Myocyte (in vitro differentiated cells): ENCODE measurements around the gene CCDC93. TPM values are rescaled to one million over a fixed set of nuclear protein-coding genes. Genes with fewer than 3 reads are reported as not detected.

Experiments
- DNase-seq: peaks from one replicate; pipeline ENCODE4 v3.0.0-alpha.2; 2012; ENCODE audit warnings: low read depth
- total RNA-seq: library from RNA; depleted of rRNA; stranded (reverse); fragments of >200 nt; gene quantifications from 2 replicates; pipeline ENCODE4 v1.2.3, GENCODE V29; 2014

The CCDC93 gene
- total RNA-seq, 1 donor from 2014 or later, result 17.4 TPM

GRCh38 chr2:117989854-117990438 lies 23.9 kb downstream of the CCDC93 start:
- no peak for DNase-seq

DNA sequence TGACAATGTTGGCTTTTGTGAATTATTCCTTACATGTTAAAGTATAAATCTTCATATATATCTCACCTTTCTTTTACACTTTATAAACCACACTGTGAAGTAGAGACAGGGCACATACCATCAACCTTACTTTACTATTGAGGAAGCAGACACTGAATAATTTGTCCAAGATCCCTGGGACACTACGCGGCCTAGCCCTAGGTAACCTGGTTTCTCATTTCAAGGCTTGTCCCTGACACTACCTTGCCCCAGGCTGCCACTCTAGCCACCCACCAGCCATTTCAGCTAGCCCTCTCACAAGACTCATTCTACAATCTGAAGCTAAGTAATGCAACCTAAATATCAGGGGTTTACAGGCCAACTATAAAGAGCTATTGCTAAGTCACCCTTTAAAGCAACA lies 26.7 kb downstream of the CCDC93 start:
- DNase-seq, result no peak

DNA sequence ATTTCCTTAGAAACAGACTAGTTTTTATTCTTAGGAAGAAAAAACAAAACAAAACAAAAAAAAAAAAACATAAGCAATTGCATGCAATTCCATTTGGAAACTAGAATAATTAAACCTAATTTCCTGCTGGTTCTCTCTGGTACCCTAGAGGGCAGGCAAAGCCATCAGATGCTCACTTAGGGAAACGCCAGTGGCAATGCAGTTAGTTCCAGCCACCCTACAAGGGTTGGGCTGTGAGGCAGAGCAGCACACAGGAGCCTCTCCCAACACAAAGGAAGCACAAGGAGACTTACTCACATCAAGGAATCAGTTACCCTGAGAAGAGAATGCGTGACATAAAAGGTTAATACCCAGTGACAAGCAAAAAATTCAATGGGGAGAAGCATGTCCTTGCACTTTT lies 28.8 kb downstream of the CCDC93 start:
- no peak for DNase-seq

- DNase-seq, result no peak
These were observed 29.7 kb downstream of the CCDC93 start for GRCh38 chr2:117984208-117984607.

- no peak for DNase-seq
These were observed 30.8 kb downstream of the CCDC93 start for GRCh38 chr2:117983040-117983439.

DNA sequence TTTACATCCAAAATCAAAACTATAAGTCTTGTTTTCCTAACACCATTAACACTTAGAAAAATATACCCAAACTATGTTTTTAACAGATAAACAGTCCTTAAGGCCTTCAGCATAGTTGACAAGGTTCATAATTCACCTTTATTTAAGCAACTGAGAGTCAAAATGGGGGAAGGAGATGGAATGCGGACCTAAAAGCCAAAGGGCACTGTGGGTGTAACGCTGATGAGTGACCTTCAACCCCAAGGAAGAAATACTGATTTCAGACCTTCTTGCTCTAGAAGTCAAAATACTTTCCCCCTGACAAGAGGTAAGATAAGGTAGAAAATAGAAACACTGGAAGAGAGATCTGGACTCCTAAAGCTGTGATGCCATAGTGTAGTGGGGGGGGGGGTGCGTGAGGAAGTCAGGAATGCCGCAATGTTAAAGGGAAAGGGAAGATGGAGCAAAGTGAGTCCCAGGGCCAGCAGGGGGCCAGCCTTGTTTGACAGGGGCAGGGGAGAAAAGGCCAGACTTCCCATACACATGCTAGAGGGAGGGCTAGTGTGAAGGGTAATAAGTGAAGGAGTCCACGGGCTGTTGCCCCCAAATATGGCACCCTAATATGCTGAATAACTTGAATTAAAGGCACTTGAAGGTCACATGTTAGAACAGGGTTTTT lies 31.4 kb downstream of the CCDC93 start:
- DNase-seq, result no peak

- no peak for DNase-seq
These were observed 32.1 kb downstream of the CCDC93 start for GRCh38 chr2:117981810-117982209.

GRCh38 chr2:117980783-117981676 lies 32.8 kb downstream of the CCDC93 start:
- DNase-seq, result peak; percentile 69

DNA sequence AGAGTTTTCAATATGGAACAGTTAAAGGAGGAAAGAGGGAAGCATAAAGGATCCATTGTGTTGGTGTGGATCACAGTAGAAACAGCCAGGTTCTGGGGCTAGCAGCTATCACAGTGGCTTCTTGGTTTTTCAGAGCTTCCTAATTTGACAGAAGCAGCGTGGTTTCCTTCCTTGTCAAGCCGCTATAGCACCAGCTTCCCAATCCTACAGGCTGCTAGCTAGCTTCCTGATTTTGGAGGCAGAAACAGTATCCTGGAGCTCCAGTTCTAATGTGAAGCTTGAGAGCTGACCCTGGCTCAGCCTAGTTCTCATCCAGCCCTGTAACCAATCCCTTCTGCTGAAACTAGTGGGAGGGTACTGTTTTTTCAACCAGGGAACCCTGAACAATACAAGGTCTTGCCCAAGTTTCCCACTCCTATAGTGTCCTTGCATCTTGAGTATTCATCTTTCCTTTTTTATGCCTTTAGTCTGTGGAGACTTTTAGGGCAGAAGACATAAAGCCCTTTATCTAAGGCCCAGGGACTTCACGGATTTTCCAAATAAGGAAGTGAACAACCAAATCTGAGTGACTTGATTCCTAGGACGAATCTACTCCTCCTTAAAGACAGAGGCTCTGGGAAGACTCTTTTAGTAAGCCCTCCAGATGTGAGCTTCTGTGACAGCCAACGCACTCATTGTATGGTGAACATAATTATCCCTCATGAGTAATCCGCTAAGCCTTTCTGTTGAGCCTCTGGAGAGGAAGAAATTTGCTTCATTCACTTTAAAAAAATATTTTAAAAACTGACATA lies 33.8 kb downstream of the CCDC93 start:
- peak; percentile 31 for DNase-seq

DNA sequence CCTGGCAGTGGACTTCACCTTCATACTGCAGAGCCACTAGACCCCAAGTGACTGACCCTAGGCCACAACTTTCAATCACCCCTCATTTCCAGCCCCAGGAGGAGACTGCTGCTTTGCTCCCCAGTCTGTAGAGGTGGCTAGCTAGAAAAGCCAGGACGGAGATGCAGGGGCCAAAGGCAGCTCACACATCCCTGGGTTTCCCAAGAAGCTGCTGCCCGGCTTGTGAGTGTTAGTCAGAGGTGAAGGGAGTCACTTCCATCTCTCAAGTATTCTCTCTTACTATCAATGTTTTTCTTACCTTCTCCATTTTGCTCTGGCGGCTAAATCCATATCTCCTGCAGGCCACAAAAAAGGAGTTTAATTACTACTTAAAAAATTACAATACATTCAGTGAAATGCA lies 36.2 kb downstream of the CCDC93 start:
- no peak for DNase-seq

DNA sequence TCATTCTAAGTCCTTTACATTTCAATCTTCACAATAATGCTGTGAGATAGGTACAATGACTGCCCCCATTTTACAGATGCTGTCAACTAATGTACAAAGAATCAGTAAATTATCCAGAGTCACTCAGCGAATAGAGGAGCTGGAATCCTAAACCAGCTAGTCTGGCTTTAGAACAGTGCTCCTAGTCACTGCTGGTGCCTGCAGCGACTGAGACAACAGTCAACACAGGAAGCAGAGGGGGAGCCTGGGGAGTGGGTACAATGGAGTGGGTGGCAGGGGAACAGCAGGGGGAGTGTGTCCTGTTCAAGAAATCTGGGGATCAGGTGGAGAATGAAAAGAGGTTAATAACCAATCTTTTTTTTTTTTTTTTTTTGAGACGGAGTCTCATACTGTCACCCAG lies 37.3 kb downstream of the CCDC93 start:
- DNase-seq, result no peak

DNA sequence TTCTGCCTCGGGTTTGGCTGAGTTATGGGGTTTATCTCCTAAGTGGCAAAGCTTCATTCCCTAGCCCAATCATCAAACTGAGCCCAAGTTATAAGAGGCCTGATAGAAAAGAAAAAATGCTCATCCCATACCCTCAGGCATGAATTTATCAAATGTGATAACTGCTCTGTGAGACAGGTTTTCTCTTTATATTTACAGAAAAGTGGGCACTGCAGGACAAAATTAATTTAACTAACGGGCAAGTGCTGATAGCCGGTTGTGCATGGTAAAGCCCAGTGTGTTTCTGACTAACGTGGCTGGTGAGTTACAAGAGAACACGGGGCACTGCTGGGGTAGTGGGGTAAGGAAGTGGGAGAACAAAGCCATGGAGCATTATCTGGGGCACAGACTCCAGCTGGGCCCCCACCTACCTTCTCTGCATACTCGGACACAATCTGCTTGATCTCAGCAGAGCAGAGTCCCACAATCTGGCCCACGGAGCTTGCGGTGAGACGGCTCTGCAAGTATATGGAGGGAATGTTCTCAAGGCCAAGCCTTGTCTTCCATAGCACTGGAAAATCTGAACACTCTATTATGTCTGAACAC lies 40.3 kb downstream of the CCDC93 start:
- DNase-seq, result no peak

DNA sequence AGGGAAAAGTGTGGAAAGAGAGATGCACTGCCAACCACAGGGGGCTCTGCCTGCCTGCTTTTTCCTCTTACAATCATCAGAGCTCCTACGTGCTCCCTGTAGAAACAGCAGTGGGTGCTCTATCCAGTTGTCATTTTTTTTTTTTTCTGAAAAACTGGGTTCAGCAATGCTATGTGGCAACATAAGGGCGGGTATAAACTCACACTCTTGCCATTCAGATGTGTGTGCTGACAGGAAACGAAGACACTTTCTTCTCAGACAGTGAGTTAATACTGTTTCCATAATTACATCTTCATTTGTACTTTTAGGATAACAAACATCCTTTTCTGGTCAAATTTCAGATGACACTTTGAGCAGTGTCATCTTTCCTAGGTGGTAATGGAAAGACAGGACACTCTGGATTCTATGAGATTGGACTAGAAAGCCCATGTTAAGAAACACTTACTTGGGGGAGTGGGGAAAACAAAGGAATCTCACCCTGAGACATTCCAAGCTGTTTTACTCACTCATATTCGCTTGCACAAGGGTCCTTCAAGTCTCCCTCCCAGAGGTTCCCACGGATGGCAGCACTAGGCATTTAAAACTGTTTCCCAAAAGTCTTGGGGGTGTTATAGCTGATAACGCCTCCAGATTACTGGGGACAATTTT lies 41.3 kb downstream of the CCDC93 start:
- DNase-seq, result peak; percentile 12

DNA sequence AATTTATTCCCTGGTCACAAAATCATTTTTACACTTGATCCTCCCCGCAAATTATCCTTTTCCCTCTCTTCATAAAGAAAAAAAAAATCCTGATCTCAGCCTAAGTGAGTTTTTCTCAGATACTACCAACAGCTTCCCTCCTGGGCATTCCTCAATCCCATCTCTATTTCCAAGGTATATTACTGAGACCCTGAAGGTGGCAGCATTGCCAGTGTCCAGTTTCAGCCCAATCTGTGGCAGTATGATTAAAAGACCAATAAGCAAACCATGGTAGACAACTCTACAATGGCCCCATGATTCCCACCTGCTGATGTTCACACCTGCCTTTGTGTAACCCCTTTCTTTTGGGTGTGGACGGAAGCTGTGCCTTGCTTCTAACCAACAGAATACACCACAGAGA lies 45.1 kb downstream of the CCDC93 start:
- DNase-seq, result no peak

- DNase-seq, result no peak
These were observed 45.7 kb downstream of the CCDC93 start for GRCh38 chr2:117967977-117968718.

DNA sequence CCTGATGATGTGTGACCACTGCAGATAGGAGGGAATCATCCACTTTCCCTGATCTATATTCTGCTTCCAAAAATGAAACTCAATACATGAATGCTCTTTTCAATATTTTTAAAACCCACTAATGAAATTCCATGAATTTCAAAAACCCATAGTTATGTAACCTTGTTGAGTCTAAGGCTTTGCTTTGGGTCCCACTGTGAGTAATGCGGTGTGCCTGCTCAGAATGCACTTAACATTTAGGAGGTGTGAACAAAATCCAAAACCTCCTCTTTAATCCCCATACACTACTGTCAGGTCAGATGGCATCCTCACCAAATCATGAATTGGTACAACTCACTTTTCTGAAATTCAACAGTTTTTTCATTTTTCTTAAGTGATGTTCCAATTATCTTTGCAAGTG lies 50.4 kb downstream of the CCDC93 start:
- no peak for DNase-seq

DNA sequence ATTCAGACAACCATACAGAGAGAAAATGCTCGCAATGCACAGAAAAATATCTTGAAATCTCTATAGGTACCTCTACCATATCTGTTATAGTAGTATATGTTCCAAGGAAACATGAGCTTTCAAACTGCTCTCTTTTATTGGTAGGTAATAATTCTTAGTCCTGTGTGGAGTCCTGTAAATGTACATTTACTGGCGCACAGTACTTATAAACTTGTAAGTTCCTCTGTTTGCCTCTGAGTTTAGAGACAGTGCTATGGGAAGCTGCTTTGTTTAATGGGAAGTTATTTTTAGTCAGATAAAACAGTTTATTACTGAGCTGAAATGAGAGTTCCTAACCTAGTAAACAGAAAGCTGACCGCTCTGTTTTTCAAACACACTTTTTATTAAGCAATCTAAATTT lies 52.7 kb downstream of the CCDC93 start:
- no peak for DNase-seq

GRCh38 chr2:117960231-117960630 lies 53.6 kb downstream of the CCDC93 start:
- no peak for DNase-seq

GRCh38 chr2:117958186-117958585 lies 55.7 kb downstream of the CCDC93 start:
- DNase-seq, result peak; percentile 3

- DNase-seq, result no peak
These were observed 56.3 kb downstream of the CCDC93 start for GRCh38 chr2:117957616-117958015.
